ENCODE results near the gene PDE8A.

DNA sequence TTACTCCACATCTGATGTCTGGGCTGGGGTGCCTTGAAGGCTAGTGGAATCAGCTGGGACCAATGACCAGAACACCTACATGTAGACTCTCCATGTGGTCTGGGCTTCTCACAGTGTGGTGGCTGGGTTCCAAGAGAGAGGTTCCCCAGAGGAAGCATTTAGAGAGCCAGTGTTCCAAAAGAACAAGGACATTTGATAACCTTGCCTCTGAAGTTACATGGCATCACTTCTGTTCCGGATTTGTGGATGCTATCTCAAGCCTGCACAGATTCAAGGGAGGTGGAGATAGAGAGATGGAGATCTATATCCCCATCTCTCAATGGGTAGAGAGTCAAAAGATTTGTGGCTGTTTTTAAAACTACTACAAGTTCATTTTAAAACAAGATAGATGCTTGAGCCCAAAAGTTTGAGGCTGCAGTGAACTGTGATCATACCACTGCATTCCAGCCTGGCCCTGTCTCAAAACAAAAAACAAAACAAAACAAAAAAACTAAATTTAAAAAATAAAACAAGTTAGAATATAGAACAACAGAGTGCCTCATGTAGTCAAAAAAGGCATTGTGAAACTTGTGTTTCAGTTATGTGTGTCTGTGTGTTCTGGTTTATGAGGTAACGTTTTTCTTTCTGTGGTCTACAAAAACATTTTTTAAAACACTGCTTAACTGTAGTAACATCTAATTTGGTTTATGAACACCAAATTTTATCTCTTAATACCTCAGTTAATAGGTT, 44.8 kb downstream of the PDE8A start:
- TF ChIP-seq POLR2AphosphoS5 (IDR thresholded peaks at IDR 0.05; ENCODE audit: low read depth) (no peak), CREB1 (CRISPR knock-in tag; IDR thresholded peaks at IDR 0.05; ENCODE audit: low read depth) (no peak), EZH2 (IDR thresholded peaks at IDR 0.05; ENCODE audit: low read depth, unreplicated experiment) (no peak), NANOG (IDR thresholded peaks at IDR 0.05; ENCODE audit: borderline replicate concordance) (no peak)
- TF ChIP-seq, protein P1, sequence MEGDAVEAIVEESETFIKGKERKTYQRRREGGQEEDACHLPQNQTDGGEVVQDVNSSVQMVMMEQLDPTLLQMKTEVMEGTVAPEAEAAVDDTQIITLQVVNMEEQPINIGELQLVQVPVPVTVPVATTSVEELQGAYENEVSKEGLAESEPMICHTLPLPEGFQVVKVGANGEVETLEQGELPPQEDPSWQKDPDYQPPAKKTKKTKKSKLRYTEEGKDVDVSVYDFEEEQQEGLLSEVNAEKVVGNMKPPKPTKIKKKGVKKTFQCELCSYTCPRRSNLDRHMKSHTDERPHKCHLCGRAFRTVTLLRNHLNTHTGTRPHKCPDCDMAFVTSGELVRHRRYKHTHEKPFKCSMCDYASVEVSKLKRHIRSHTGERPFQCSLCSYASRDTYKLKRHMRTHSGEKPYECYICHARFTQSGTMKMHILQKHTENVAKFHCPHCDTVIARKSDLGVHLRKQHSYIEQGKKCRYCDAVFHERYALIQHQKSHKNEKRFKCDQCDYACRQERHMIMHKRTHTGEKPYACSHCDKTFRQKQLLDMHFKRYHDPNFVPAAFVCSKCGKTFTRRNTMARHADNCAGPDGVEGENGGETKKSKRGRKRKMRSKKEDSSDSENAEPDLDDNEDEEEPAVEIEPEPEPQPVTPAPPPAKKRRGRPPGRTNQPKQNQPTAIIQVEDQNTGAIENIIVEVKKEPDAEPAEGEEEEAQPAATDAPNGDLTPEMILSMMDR (conservative IDR thresholded peaks at IDR 0.05; ENCODE audit: low read depth in 2 of 2) = no peak
